SK-N-SH (cell line): ENCODE data around the gene SLX4IP.

Experiments used
- EP300 ChIP-seq, 2 experiments: IDR thresholded peaks; 2 replicates each; pipeline versions ENCODE4 v1.4.0 to v1.6.1; 2012; ENCODE audit warnings: borderline replicate concordance in 1 of 2, low read depth in 1 of 2, low read length in 1 of 2
- EZH2phosphoT487 ChIP-seq: fragments of 200-600 bp; sonication (generic); IDR thresholded peaks from 2 replicates; pipeline ENCODE4 v1.6.1; 2017; ENCODE audit warnings: low read depth, mixed run types, mild to moderate bottlenecking, antibody characterized with exemption, moderate library complexity, borderline replicate concordance
- FOSL2 ChIP-seq: IDR thresholded peaks from 2 replicates; pipeline ENCODE4 v1.4.0; 2012; ENCODE audit warnings: low read depth, mild to moderate bottlenecking, moderate library complexity, borderline replicate concordance
- GABPA ChIP-seq: IDR thresholded peaks from 2 replicates; pipeline ENCODE4 v1.4.0; 2012; ENCODE audit warnings: low read depth, mild to moderate bottlenecking
- NRF1 ChIP-seq: IDR thresholded peaks from 2 replicates; pipeline ENCODE4 v1.6.1; 2012; ENCODE audit warnings: low read depth, mild to moderate bottlenecking, low read length
- TF ChIP-seq, protein P1 (sequence below): fragments of 200-600 bp; sonication (generic); IDR thresholded peaks from 2 replicates; pipeline ENCODE4 v1.6.1; 2017; ENCODE audit warnings: antibody characterized with exemption, mild to moderate bottlenecking, moderate library complexity
- TF ChIP-seq, protein P2 (sequence below): IDR thresholded peaks from 2 replicates; pipeline ENCODE4; 2012
- TF ChIP-seq, protein P3 (sequence below): fragments of 150-350 bp; IDR thresholded peaks from 2 replicates; pipeline ENCODE4 v1.6.1; 2016; ENCODE audit warnings: mild to moderate bottlenecking, low read depth, low read length
- TF ChIP-seq, protein P4 (sequence below): IDR thresholded peaks from 2 replicates; pipeline ENCODE4 v1.4.0; 2012; ENCODE audit warnings: low read depth, borderline replicate concordance

DNA sequence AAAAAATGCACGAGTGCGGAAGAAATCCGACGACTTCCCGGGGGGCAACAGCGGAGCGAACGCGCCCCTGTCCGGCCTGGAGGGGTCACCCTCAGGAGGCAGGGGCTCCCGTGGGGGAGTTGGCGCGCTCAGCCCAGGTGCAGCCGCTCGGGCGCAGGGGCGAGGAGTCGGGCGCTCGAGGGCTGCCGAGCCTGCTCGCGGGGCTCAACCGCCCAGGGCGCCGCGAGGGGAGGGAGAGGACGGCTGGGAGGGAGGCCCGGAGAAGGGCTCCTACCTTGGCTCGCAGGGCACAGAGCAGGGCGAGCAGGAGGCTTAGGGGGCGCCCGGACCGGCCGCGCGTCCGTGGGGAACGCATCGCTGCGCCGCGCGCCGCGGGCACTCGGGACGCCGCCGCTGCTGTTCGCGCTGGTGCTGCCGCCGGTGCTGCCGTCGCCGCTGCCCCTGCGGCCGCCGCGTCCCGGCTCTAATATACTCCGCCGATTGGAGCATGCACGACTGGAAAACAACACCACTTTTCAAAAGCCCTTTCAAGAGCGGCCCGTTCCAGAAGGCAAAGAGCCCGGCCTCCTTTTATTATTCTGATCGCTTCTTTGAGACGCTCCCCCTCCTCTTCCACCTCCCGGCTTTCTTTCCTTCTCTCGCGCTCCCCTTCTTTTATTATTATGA is 238.2 kb downstream of the SLX4IP start:
- TF ChIP-seq, protein P1, sequence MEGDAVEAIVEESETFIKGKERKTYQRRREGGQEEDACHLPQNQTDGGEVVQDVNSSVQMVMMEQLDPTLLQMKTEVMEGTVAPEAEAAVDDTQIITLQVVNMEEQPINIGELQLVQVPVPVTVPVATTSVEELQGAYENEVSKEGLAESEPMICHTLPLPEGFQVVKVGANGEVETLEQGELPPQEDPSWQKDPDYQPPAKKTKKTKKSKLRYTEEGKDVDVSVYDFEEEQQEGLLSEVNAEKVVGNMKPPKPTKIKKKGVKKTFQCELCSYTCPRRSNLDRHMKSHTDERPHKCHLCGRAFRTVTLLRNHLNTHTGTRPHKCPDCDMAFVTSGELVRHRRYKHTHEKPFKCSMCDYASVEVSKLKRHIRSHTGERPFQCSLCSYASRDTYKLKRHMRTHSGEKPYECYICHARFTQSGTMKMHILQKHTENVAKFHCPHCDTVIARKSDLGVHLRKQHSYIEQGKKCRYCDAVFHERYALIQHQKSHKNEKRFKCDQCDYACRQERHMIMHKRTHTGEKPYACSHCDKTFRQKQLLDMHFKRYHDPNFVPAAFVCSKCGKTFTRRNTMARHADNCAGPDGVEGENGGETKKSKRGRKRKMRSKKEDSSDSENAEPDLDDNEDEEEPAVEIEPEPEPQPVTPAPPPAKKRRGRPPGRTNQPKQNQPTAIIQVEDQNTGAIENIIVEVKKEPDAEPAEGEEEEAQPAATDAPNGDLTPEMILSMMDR: no peak
- TF ChIP-seq, protein P2, sequence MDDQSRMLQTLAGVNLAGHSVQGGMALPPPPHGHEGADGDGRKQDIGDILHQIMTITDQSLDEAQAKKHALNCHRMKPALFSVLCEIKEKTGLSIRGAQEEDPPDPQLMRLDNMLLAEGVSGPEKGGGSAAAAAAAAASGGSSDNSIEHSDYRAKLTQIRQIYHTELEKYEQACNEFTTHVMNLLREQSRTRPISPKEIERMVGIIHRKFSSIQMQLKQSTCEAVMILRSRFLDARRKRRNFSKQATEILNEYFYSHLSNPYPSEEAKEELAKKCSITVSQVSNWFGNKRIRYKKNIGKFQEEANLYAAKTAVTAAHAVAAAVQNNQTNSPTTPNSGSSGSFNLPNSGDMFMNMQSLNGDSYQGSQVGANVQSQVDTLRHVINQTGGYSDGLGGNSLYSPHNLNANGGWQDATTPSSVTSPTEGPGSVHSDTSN: no peak
- TF ChIP-seq EP300 (IDR thresholded peaks at IDR 0.05; ENCODE audit: borderline replicate concordance in 1 of 2, low read depth in 1 of 2, low read length in 1 of 2): no peak
- no peak for TF ChIP-seq NRF1
- TF ChIP-seq GABPA: no peak
- no peak for TF ChIP-seq EZH2phosphoT487
- TF ChIP-seq FOSL2: no peak
- TF ChIP-seq, protein P3, sequence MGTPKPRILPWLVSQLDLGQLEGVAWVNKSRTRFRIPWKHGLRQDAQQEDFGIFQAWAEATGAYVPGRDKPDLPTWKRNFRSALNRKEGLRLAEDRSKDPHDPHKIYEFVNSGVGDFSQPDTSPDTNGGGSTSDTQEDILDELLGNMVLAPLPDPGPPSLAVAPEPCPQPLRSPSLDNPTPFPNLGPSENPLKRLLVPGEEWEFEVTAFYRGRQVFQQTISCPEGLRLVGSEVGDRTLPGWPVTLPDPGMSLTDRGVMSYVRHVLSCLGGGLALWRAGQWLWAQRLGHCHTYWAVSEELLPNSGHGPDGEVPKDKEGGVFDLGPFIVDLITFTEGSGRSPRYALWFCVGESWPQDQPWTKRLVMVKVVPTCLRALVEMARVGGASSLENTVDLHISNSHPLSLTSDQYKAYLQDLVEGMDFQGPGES: no peak
- TF ChIP-seq, protein P4, sequence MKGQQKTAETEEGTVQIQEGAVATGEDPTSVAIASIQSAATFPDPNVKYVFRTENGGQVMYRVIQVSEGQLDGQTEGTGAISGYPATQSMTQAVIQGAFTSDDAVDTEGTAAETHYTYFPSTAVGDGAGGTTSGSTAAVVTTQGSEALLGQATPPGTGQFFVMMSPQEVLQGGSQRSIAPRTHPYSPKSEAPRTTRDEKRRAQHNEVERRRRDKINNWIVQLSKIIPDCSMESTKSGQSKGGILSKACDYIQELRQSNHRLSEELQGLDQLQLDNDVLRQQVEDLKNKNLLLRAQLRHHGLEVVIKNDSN: no peak
